OCI-LY1 (cell line): ENCODE measurements around the gene SEC14L3.

ENCODE experiments used
- EZH2 ChIP-seq: fragments of 200-600 bp; sonication (generic), shearing (Covaris generic); IDR thresholded peaks from 2 replicates; pipeline ENCODE4 v1.8.0; 2017; ENCODE audit warnings: borderline replicate concordance, mixed run types, mild to moderate bottlenecking, antibody characterized with exemption, low read length, moderate library complexity, mixed read lengths
- TF ChIP-seq, protein P1 (sequence below): fragments of 200-600 bp; sonication (generic), shearing (Covaris generic); IDR thresholded peaks from 2 replicates; pipeline ENCODE4 v1.5.1; 2017; ENCODE audit warnings: mild to moderate bottlenecking, antibody characterized with exemption, low read length, moderate library complexity, mixed read lengths

DNA sequence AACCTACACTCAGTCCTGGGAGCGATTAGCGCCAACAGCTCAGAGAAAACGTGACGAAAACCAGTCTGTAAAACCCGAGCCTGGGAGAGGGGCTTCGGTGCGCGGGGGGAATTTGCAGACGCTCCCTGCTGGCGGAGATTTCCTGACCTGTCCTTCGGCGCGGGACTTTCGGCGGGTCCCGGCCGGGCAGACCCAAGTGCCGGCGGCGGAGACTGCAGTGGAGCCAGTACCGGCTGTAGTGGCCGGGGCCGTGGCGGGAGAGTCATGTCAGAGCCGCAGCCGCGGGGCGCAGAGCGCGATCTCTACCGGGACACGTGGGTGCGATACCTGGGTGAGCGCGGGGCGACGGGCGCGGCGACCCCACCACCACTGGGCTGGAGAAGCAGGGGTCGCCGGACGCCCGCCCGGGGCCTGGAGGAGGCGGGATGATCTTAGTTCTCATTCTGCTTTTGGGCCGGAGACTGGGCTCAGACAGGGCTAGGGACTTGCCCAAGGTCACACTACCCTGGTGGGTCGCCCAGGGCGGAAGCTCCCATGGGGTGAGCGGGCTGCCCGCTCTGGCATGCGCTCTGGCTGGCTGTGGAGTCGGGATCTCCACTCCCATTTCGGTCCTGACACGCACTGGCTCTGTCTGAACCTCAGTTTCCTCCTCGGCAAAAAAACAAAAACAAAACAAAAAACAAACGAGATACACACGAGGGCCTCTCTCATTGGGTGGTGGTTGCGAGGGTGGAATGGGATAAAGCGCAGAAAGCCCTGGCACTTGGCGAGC is 46.0 kb downstream of the SEC14L3 start, which contains the start of gene MTFP1:
- TF ChIP-seq, protein P1, sequence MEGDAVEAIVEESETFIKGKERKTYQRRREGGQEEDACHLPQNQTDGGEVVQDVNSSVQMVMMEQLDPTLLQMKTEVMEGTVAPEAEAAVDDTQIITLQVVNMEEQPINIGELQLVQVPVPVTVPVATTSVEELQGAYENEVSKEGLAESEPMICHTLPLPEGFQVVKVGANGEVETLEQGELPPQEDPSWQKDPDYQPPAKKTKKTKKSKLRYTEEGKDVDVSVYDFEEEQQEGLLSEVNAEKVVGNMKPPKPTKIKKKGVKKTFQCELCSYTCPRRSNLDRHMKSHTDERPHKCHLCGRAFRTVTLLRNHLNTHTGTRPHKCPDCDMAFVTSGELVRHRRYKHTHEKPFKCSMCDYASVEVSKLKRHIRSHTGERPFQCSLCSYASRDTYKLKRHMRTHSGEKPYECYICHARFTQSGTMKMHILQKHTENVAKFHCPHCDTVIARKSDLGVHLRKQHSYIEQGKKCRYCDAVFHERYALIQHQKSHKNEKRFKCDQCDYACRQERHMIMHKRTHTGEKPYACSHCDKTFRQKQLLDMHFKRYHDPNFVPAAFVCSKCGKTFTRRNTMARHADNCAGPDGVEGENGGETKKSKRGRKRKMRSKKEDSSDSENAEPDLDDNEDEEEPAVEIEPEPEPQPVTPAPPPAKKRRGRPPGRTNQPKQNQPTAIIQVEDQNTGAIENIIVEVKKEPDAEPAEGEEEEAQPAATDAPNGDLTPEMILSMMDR, result no peak
- TF ChIP-seq EZH2, result no peak
